ENCODE measurements around the gene CYP2W1.
"Not testable (repeated sequence)": the region's sequence is repeated elsewhere in the genome, so short reads cannot be mapped to it uniquely, and the experiment has no call there.

CYP2W1 gene

GRCh38 chr7:999941-1000935 is 17.3 kb downstream of the CYP2W1 start:
- no peak for DNase-seq

- DNase-seq: not testable (repeated sequence)
These were observed 18.2 kb downstream of the CYP2W1 start for GRCh38 chr7:1001069-1001770.

- DNase-seq: not testable (repeated sequence)
These were observed 19.0 kb downstream of the CYP2W1 start for GRCh38 chr7:1002026-1002425.

GRCh38 chr7:1002445-1002844 is 19.5 kb downstream of the CYP2W1 start:
- not testable (repeated sequence) for DNase-seq

- DNase-seq: no peak
These were observed 21.3 kb downstream of the CYP2W1 start for GRCh38 chr7:1004018-1004852.

GRCh38 chr7:1005303-1005702 is 22.3 kb downstream of the CYP2W1 start:
- DNase-seq: no peak

- no peak for DNase-seq
These were observed 24.9 kb downstream of the CYP2W1 start for GRCh38 chr7:1007901-1008300.

GRCh38 chr7:1008733-1009363 is 25.9 kb downstream of the CYP2W1 start:
- no peak for DNase-seq

GRCh38 chr7:1009747-1010146 is 26.8 kb downstream of the CYP2W1 start:
- no peak for DNase-seq

- DNase-seq: no peak
These were observed 27.2 kb downstream of the CYP2W1 start for GRCh38 chr7:1010226-1010625.

GRCh38 chr7:1011297-1012003 is 28.5 kb downstream of the CYP2W1 start:
- no peak for DNase-seq

GRCh38 chr7:1012004-1012715 is 29.2 kb downstream of the CYP2W1 start:
- no peak for DNase-seq

- DNase-seq: no peak
These were observed 29.7 kb downstream of the CYP2W1 start for GRCh38 chr7:1012716-1013095.

- no peak for DNase-seq
These were observed 30.6 kb downstream of the CYP2W1 start for GRCh38 chr7:1013581-1013980.

GRCh38 chr7:1014681-1015080 is 31.7 kb downstream of the CYP2W1 start:
- DNase-seq: no peak

- DNase-seq: no peak
These were observed 32.5 kb downstream of the CYP2W1 start for GRCh38 chr7:1015196-1016121.

GRCh38 chr7:1016577-1017531 is 33.9 kb downstream of the CYP2W1 start:
- DNase-seq: no peak

GRCh38 chr7:1017586-1018333 is 34.8 kb downstream of the CYP2W1 start:
- DNase-seq: no peak

Data from GDM1 (cell line).